Gastrocnemius medialis (tissue), 4 donors: Measurements from ENCODE around the gene INAFM2. TPM values are rescaled to one million over a fixed set of nuclear protein-coding genes. Genes with fewer than 3 reads are reported as not detected.

Experiments used
- ATAC-seq, 2 donors: fragments of 150-250 bp; one replicate each; pipeline ENCODE4 v1.9.1; 2016
- DNase-seq, 2 donors: peaks; one replicate each; pipeline ENCODE4 v3.0.0-alpha.2; 2019
- H3K27ac ChIP-seq, 4 donors: fragments of 200-600 bp; sonication (generic); 1 replicate in 1 of 4; 2 replicates in 3 of 4; pipeline ENCODE4 v1.5.1; 2016 to 2018; ENCODE audit warnings: mild to moderate bottlenecking in 2 of 4, moderate library complexity in 1 of 4
- H3K27me3 ChIP-seq, 3 donors: fragments of 200-600 bp; sonication (generic) in 2 of 3; 1 replicate in 1 of 3; 2 replicates in 2 of 3; pipeline versions ENCODE4 v1.5.1 to v1.6.0; 2016 to 2019; ENCODE audit warnings: mild to moderate bottlenecking in 1 of 3, moderate library complexity in 1 of 3
- H3K36me3 ChIP-seq, 2 donors: fragments of 200-600 bp; sonication (generic) in 1 of 2; one replicate each; pipeline ENCODE4 v1.5.1; 2017 to 2018
- H3K4me1 ChIP-seq, 2 donors: fragments of 200-600 bp; sonication (generic) in 1 of 2; one replicate each; pipeline ENCODE4 v1.5.1; 2016 to 2017; ENCODE audit warnings: mild to moderate bottlenecking in 2 of 2
- H3K4me3 ChIP-seq, 4 donors: fragments of 200-600 bp; sonication (generic) in 3 of 4; 1 replicate in 1 of 4; 2 replicates in 3 of 4; pipeline ENCODE4 v1.5.1; 2016 to 2019; ENCODE audit warnings: mild to moderate bottlenecking in 2 of 4
- H3K9me3 ChIP-seq, 3 donors: fragments of 200-600 bp; sonication (generic) in 2 of 3; 1 replicate in 1 of 3; 2 replicates in 2 of 3; pipeline ENCODE4 v1.5.1; 2016 to 2019
- POLR2A ChIP-seq, 2 donors: fragments of 450-650 bp; IDR thresholded peaks; one replicate each; pipeline ENCODE4 v1.6.1; 2017; ENCODE audit warnings: antibody characterized with exemption in 2 of 2, mild to moderate bottlenecking in 2 of 2, moderate library complexity in 2 of 2
- in situ Hi-C, 4 donors: fragments of 200-750 bp; cut with MboI; loops; one replicate each; pipeline versions ENCODE4 v1.15.0 to v1.8.0; 2017; ENCODE audit warnings: low sequenced_read_pairs in 4 of 4
- intact Hi-C: fragments of 100-400 bp; cut with DNase I; formaldehyde crosslinking; loops from one replicate; pipeline ENCODE4 v1.15.1; 2023; ENCODE audit warnings: low total_unique reads
- total RNA-seq, 4 donors: library from RNA; depleted of rRNA; stranded (reverse); fragments of >200 nt; gene quantifications; one replicate each; pipeline versions ENCODE4 v1.1.0 to v1.2.3, GENCODE V29; 2016
- TF ChIP-seq, protein P1 (sequence below), 5 experiments: fragments of 450-650 bp in 3 of 5; fragments of 200-600 bp in 2 of 5; sonication (generic) in 2 of 5; IDR thresholded peaks in 4 of 5; conservative IDR thresholded peaks in 1 of 5; 1 replicate in 4 of 5; 2 replicates in 1 of 5; pipeline ENCODE4 v1.5.1; 2016 to 2019; ENCODE audit warnings: antibody characterized with exemption in 5 of 5, mild to moderate bottlenecking in 3 of 5, moderate library complexity in 3 of 5

INAFM2 gene
- total RNA-seq, 4 donors from 2014 or later: 17.2 to 28.1 (median 17.7) TPM

DNA sequence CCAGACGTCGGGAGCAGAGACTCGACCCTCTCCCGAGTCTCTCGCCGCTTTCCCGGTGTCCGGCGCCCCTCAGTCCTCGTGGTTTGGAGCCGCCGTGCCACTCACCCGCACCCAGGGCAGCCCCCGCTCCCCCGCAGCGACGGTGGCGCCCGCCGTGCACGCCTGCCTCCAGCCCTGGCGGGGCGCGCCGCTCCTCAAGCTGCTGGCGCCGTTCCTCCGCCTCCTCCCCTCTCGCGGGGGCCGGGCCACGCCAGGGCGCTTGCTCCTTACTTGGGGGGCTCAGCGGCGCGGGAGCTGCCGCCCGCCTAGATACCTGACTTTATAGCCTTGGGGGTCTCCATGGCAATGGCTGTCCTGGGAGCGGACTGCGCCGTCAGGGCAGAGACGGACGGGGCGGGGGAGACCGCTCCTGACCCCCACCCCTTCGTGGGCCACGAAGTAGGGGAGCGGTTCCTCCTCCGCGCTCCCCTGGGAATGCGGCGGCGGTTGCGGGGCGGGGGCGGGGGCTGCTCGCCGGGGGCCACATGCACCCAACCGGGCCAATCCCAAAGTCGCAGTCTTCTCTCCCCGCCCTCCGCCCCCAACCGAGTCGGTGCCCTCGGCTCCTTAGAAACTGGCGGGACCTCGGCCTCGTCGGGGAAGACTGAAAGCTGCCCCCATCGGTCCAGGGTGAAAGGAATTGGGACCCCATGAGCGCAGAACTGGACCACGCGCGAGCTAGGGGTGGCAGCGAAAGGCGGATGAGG, 40.5 kb upstream of the INAFM2 start, which contains the start of gene ANKRD63:
ANKRD63 (minus strand) TSS at position 196 of the 746 bp plus-strand sequence. CDS start 478 bp downstream, outside the sequence.
- ATAC-seq: peak in 1 of 2 donors; percentile 5
- in situ Hi-C loops: loop anchor here in 1 of 4 donors (10.0 kb wide), 1 partner anchor 142 kb away; no protein-coding TSS in a partner anchor
- Histone ChIP-seq H3K4me1 (peaks cover 3 to 19% of the 10 kb centered on the region in 2 donors), H3K9me3 (no peaks in the 10 kb centered on the region), H3K27me3 (peaks cover 47 to 54% (median 50%) of the 10 kb centered on the region in 3 donors), H3K27ac (no peak within 1 kb of the TSS), H3K4me3 (peak within 1 kb of the TSS; percentile 46 to 52 (median 49)), H3K36me3 (no peaks in the 10 kb centered on the region)
- intact Hi-C loops: no loop called here
- TF ChIP-seq POLR2A (IDR thresholded peaks at IDR 0.05): no peak
- TF ChIP-seq, protein P1, sequence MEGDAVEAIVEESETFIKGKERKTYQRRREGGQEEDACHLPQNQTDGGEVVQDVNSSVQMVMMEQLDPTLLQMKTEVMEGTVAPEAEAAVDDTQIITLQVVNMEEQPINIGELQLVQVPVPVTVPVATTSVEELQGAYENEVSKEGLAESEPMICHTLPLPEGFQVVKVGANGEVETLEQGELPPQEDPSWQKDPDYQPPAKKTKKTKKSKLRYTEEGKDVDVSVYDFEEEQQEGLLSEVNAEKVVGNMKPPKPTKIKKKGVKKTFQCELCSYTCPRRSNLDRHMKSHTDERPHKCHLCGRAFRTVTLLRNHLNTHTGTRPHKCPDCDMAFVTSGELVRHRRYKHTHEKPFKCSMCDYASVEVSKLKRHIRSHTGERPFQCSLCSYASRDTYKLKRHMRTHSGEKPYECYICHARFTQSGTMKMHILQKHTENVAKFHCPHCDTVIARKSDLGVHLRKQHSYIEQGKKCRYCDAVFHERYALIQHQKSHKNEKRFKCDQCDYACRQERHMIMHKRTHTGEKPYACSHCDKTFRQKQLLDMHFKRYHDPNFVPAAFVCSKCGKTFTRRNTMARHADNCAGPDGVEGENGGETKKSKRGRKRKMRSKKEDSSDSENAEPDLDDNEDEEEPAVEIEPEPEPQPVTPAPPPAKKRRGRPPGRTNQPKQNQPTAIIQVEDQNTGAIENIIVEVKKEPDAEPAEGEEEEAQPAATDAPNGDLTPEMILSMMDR (IDR thresholded peaks at IDR 0.05 in 4 of 5, conservative IDR thresholded peaks at IDR 0.05 in 1 of 5): no peak
- DNase-seq: no peak

DNA sequence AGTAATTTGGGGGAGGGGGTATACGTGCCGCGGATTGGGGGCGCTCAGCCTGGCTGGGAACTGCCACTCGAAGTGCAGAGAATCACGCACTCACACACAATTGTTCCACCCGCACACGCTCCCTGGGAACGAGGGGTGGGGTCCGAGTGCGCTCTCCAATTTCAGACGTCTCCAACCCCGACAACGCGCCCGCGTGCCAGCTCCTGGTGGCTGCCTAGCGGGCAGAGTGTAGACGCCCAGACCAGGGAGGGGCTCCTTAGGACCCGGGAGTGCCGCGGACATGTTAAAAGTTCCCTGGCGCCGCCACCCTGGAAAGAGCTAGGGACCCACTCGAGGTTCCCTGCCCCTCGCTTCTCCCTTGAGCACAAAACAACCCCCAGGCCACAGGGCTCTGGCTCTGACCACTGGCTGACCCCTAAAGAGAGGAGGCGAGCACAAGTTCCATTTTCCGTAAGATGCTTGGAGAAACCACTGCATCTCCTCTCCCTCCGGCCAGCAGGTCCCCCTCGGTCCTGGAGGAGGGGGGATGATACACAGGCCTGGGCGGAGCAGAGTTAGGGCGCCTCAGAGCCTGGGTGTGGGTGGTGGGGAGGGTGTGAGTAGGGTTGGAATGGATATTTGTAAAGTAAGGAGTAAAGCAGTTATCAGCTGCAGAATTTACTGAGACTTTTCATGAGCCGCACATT, 39.7 kb upstream of the INAFM2 start:
- H3K27me3 ChIP-seq: peaks cover 44 to 54% (median 46%) of the 10 kb centered on the region in 3 donors
- no peak for DNase-seq

DNA sequence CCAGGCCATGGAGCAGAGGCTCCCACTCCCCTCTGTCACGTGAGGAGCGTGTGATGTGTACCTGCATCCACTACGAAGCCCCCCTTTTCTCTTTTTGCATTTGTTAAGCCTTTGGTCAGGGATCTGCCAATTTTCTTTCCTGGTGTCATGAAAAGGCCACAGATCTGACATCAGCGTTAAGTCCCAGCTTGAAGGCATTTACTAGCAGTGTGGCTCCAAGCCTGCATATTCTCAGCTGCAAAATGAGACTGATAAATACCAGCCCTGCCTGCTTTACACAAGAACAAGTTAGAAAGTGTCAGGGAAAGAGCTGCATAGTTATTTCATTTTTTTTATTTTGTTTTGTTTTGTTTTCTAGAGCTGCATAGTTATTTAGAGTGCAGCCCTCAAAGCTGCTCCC, 38.3 kb upstream of the INAFM2 start:
- ATAC-seq (no peak), DNase-seq (no peak)
- peaks cover 30 to 42% (median 35%) of the 10 kb centered on the region in 3 donors for H3K27me3 ChIP-seq
- intact Hi-C loops (no loop called here), in situ Hi-C loops (loop anchor here in 1 of 4 donors (10.0 kb wide), 1 partner anchor 140 kb away; no protein-coding TSS in a partner anchor)
- H3K4me1 ChIP-seq: peaks cover 0 to 13% of the 10 kb centered on the region in 2 donors
- H3K36me3 ChIP-seq: no peaks in the 10 kb centered on the region
- H3K4me3 ChIP-seq: no peak overlapping the region
- TF ChIP-seq, protein P1 (IDR thresholded peaks at IDR 0.05 in 4 of 5, conservative IDR thresholded peaks at IDR 0.05 in 1 of 5): no peak
- no peak for TF ChIP-seq POLR2A (IDR thresholded peaks at IDR 0.05)
- H3K9me3 ChIP-seq: no peaks in the 10 kb centered on the region
- H3K27ac ChIP-seq: no peak overlapping the region

More for the DNA sequence above, 39.7 kb upstream of the INAFM2 start:
- intact Hi-C loops: no loop called here
- H3K27ac ChIP-seq: no peak overlapping the region
- no peaks in the 10 kb centered on the region for H3K9me3 ChIP-seq
- in situ Hi-C loops: loop anchor here in 1 of 4 donors (10.0 kb wide), 1 partner anchor 141 kb away; no protein-coding TSS in a partner anchor
- no peak for TF ChIP-seq POLR2A (IDR thresholded peaks at IDR 0.05)
- TF ChIP-seq, protein P1 (IDR thresholded peaks at IDR 0.05 in 4 of 5, conservative IDR thresholded peaks at IDR 0.05 in 1 of 5): no peak
- ATAC-seq: no peak
- no peak overlapping the region for H3K4me3 ChIP-seq
- H3K4me1 ChIP-seq: peaks cover 3 to 19% of the 10 kb centered on the region in 2 donors
- no peaks in the 10 kb centered on the region for H3K36me3 ChIP-seq

DNA sequence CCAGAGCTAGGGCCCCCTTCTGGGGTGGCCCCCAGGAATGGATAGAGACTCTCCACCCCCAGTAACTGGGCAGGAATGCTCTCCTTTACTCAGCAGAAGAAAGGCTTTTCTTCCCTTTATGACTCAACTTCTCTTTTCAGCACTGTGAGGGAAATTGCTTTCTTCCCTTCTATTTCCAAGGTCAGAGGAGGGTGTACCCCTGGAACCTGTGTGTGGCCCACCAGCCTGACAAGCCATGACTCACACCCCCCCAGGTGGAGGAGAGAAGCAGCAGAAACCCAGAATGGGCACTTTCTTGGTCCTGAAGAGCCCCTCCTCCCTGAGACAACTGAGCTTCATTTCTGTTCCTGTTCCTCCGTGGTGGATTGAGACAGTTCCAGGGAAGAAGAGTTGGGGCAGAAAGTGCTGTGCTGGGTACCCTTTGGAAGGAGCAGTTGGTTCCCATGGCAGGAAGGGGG, 37.9 kb upstream of the INAFM2 start:
- DNase-seq (no peak), ATAC-seq (no peak)
- Histone ChIP-seq H3K36me3 (no peaks in the 10 kb centered on the region), H3K4me1 (peaks cover 0 to 13% of the 10 kb centered on the region in 2 donors), H3K27ac (no peak overlapping the region), H3K4me3 (no peak overlapping the region), H3K9me3 (no peaks in the 10 kb centered on the region), H3K27me3 (peaks cover 26 to 38% (median 32%) of the 10 kb centered on the region in 3 donors)
- TF ChIP-seq, protein P1 (IDR thresholded peaks at IDR 0.05 in 4 of 5, conservative IDR thresholded peaks at IDR 0.05 in 1 of 5): no peak
- no peak for TF ChIP-seq POLR2A (IDR thresholded peaks at IDR 0.05)
- intact Hi-C loops (no loop called here), in situ Hi-C loops (loop anchor here in 1 of 4 donors (10.0 kb wide), 1 partner anchor 139 kb away; no protein-coding TSS in a partner anchor)
